Activated CD4-positive, alpha-beta T cell treated with anti-CD3 and anti-CD28 coated beads for 1 hour (primary cell): ENCODE results near the gene MRPL12.
"Not testable (repeated sequence)": the region's sequence is repeated elsewhere in the genome, so short reads cannot be mapped to it uniquely, and the experiment has no call there.

Source experiments
- DNase-seq: peaks from one replicate; pipeline ENCODE4 v3.0.0-alpha.2; 2020

Gene MRPL12

DNA sequence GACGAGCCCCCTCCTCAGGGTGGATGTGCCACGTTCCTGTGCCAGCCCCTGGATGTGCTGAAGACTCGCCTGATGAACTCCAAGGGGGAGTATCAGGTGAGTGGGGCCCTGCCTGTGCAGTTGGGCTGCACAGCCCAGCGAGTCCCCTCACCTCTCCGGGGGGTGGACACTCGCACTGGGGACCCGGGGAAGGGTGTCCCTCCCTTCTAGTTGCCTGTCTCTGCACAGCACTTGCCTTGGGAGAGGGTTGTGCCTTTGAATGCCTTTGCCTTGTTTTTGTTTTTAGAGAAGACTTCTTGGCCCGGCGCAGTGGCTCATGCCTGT lies 14.6 kb downstream of the MRPL12 start:
- DNase-seq = no peak

DNA sequence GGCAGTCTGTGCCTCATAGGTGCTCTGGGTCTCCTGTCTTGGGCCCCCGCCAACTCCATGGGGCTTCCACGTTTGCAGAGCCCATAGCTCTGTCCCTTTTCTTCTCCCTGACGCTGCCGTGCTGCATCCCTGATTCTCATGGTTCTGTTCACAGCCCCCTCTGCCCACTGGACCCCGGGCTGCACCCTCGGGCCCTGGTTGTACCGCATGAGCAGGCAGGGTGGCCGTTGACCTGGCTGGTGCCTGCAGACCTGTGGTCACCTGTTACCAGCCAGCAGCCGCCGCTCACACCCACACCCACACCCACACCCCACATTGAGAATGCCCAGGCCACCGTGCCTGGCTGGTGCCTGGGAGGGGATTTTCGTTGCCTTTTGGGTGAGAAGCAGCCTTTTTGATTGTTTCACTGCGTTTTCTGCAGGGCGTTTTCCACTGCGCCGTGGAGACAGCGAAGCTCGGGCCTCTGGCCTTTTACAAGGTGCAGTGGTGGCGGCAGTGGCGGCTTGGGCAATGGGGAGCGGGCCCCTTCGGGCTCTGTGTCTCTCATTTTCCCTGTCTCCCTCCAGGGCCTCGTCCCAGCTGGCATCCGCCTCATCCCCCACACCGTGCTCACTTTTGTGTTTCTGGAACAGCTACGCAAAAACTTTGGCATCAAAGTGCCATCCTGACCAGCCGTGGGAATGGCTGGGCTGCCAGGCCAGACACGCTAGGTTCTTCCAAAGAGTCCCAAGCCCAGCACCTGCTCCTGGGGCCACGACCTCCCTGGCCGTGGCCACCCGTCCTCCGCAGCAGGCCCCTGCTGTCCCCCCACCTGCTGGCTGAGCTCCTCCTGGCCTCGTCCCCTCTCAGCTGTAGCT lies 16.5 kb downstream of the MRPL12 start:
- no peak for DNase-seq

DNA sequence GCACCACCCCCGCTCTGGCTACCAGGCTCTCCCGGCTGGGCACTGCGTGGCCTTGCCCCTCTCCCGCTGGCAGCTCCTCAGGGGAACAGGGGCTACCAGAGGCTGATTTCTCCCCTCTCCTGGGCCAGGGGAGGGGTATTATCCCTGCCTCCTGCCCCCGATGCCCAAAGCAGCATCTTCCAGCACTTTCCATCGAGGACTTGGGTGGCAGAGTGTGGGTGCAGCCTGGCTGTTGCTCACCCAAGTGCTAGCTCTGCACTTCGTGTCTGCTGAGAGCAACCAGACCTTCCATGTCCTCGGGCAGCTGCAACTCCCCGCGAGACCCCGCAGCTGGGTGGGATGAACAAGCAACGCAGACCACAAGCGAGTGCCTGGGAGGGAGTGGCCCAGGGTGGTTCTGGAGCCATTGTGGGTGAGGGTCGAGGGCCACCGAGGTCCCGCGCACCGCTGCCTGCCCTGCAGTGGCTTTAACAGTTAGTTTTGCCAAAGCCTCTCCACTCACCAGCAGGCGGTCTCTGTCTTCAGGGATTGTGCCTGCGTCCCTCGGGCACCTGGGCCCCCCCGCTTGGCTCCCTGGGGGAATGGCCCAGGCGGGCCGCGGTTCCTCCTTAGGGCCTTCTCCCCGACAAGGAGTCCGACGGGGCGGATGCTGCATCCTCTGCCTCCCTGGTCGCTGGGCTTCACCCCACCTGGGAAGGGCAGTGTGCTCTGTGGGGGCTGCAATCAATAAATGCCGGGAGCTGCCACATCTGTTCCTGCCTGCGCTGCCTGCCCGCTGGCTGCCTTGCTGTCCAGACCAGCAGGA lies 17.3 kb downstream of the MRPL12 start:
- no peak for DNase-seq

DNA sequence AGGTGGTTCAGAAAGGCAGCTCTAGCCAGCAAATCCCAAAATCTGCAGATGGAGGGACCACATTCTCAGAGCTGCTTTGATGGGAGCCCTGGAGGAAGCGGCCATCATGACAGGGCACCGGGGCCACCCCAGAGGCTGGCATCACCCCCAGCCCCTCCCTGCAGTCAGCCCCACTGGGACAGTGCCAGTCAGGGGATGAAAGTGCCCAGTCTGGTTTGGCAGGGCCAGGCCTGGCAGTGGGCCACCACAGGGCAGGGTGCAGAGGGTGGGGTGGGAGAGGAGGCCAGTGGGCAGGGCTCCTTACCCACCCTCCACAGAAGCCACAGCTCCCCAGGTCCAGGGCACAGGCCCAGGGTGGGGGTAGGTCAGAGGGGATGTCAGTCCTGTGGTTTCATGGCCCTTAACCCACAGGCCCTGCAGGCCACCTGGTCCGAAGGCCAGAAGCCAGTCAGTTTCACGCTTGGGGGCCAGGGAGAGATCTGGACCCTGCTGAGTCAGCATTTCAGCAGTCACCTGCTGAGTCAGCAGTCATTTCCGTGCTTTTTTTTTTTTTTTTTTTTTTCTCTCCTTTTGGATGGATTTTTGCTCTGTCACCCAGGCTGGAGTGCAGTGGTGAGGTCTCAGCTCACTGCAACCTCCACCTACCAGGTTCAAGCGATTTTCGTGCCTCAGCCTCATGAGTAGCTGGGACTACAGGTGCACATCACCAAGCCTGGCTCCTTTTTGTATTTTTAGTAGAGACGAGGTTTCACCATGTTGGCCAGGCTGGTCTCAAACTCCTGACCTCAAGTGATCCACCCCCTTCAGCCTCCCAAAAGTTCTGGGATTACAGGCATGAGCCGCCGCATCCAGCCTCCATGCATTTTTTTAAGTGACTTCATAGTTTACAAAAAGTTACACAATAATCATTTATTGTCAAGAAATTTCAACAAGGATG lies 19.3 kb downstream of the MRPL12 start:
- DNase-seq = no peak

DNA sequence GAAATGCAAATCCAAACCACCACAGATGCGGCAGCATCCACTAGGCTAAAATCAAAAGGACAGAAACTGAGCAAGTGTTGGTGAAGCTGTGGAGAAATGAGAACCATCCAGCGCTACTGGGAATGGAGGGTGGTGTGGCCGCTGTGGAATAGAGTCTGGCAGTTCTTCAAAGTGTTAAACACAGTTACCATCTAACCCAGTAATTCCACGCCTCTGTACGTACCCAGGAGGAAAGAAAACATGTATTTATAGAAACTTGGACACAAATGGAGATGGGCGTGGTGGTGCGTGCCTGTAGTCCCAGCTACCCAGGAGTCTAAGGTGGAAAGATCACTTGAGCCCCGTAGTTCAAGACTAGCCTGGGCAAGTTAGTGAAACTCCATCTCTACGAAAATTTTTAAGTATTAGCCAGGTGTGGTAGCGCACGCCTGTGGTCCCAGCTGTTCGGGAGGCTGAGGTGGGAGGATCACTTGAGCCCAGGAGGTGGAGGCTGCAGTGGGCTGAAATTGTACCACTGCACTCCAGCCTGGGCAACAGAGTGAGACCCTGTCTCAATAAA lies 20.6 kb downstream of the MRPL12 start:
- DNase-seq = no peak

DNA sequence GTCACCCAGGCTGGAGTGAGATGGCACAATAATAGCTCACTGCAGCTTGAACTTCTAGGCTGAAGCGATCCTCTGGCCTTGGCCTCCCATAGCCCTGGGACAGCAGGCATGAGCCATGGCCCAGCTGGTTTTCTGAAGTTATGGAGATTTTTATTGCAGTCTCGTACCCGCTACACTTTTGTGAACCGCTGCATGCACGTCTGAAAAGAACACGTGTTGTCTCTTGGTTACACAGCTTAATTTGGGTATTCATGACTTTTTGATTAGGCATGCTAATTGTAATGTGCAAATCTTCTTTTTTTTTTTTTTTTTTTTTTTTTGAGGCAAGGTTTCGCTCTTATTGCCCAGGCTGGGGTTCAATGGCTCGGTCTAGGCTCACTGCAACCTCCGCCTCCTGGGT lies 22.3 kb downstream of the MRPL12 start:
- DNase-seq = no peak

DNA sequence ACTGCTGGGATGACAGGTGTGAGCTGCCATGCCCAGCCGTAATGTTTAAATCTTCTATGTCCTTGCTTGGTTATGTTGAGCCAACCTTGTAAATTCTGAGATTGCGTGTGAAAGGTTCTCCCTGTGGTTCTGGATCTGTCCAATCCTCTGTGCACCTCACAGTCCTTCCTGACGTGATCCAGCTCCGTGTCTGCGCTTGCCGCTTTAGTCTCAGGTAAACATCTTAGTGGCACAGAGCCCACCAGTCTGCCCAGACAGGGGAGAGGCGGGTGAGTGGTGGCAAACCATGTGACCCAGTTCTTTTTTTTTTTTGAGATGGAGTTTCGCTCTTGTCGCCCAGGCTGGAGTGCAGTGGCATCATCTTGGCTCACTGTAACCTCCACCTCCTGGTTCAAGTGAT lies 22.8 kb downstream of the MRPL12 start:
- DNase-seq = no peak

DNA sequence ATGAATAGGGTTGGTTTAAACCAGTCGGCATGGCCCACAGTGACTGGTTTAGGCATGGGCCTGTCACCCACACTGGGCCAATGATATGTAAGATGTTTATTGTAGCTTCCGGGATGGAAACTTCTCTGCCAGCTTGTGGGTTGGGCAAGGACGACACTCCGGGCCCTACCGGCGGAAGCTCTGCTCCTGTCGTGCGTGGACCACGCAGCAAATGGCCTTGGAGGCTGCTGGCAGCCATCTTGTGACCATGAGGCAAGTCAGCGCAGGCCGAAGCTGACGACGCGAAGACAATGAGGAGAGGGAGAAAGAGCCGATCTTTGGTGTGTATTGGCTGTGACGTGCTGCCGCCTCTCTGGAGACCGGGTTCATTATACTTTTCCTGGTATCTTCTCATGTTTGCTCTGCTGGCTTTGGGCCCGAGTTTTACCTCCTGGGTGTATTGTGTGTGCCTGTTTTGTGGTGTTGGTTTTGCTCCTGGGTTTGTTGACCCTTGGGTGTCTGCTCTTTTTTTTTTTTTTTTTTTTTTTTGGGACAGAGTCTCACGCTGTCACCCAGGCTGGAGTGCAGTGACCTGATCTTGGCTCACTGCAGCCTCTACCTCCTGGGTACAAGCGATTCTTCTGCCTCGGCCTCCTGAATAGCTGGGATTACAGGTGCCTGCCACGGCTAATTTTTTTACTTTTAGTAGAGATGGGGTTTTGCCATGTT lies 24.3 kb downstream of the MRPL12 start:
- no peak for DNase-seq

DNA sequence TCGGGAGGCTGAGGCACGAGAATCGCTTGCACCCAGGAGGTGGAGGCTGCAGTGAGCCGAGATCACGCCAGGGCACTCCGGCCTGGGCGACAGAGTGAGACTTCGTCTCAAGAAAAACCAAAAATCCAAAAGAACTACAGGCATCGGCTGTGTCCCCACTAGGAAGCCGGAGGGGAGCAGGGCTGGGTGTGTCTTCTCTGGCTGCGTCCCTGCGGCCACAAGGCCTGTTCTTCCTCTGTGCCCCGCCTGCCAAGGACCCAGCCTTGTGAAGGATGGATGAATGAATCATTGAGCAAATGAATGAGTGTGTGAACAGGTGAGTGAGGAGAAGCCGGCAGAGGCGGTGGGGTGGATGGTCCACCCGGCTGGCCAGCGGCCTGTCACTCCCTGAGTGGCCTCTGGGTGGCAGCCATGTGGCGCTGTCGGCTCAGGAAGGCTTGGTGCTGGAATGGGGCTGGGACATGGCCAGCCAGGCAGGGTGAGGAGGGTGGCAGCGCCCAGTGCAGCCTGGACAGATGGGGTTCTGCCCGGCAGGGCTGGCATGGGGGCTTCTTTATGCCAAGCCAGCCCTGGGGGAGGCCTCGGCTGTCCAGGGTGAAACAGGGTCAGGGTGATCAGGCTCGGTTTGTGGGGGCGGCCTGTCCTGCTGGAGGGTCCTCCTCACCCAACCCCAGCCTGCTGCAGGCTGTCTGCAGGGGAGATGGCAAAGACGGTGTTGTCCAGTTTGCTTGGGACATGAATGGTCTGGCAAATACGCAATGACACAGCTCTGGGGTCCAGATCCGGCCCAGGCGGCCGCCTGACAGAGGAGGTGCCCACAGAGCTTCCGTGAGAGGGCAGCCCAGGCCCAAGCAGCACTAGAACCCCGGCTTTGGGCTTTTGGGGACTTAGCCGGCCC lies 30.6 kb downstream of the MRPL12 start:
- peak; percentile 41 for DNase-seq

DNA sequence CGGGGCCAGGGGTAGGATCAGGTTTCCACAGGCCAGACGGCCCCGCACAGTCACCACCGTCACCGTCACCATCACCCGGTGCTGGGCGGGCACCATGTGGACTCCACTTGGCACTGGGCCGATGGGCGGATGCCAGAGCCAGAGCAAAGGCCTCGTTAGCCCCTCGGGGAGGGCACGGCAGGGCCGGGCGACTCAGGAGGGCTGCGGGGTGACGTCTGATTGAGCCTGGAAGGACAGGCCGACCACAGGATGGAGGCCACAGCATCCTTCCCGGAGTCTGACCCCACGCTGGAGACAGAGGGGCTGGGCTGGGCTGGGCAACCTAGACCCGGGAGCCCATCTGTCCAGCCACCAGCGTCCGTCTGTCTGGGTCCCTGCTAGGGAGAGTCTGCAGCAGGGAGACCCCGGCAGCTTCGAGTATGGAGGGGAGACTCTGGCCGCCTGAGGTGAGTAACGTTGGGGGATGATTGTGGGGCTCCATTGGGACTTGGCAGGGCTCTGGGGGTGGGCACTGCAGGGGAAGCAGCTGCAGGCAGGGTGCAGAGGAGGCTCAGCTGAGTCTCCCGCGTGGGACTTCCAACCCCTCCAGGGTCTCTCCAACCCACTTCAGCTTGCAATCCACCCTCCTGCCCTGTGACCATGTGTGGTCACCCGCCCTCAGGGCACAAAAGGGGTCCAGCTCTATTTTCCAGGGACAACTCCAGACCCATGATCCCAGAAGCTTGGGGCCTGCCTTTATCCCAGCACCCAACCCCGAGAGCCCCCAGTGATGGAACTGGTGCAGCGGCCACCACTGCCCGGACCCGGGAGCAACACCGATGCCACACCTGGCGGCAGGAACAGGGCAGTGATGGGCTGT lies 31.5 kb downstream of the MRPL12 start:
- no peak for DNase-seq

DNA sequence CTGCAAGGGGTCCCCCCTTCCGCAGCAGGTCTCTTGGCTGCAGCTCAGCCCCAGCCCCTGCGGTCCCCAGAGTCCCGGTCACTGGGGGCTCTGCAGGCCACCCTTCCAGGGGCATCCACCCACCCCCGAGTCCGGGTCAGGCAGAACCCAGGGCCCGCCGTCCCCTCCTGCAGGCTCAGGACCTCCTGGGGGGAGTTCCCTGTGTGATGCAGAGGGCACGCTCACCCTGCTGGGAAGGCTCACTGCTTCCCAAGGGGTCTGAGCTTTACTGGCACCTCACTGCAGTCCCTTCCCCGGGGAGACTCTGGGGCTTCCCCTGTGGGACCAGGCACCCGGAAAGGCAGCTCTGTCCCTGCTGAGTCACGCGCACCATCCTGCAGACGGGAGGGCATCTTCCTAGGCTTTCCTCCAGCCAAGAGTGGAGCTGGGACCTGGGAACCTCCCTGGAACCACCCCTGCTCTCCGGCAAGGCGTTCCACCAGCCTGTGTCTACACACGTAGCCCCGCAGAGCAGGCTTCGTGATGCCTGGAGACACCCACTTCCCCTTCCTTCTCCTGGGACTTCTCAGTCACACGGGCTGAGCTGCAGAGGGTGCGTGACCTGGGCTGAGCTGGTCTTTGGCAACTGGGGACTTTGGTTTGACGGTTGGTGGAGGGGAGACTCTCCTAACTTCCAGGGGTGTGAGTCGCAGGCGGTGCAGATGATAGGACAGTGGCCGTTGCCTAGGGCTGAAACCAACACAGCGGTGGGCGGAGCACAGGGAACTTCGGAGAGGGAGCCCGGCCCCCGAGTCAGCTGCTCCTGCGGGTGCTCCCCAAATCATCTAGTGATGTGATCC lies 32.3 kb downstream of the MRPL12 start:
- no peak for DNase-seq

DNA sequence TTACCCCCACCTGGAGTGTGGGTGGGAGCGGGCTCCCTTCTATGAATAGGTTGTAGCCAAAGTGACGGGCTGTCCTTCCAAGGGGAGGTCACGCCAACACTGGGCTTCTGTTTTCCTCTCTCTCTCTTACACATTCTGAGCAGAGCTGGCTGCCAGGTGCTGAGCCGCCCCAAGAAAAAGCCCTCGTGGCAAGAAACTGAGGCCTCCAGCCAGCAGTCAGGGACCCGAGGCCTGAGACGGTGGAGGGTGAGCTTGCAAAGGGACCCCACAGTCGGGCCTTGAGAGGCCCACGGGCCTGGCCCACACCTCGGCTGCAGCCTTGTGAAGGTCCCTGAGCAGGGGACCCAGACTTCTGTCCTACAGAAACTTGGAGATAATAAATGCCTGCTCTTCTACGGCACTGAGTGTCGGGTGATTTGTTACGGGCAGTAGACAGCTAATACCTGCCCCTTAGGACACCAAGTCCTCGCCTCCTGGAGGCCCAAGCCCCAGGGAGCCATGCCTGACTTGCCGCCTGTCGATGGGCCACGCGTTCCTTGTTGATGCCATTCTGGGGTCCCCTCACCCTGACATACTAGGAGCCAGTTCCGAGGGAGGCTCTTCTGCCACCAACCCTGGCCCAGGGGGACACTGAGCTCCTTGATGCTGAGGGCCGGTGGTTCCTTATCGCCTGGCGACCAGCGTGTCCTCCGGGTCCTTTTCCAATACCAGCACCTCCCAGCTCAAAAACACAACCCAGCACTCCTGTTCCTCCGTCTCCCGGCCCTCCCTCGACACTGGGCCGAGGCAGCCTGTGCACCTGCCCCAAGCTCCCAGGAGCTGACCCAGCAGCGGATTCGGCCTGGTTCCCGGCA lies 35.0 kb downstream of the MRPL12 start:
- DNase-seq = no peak

DNA sequence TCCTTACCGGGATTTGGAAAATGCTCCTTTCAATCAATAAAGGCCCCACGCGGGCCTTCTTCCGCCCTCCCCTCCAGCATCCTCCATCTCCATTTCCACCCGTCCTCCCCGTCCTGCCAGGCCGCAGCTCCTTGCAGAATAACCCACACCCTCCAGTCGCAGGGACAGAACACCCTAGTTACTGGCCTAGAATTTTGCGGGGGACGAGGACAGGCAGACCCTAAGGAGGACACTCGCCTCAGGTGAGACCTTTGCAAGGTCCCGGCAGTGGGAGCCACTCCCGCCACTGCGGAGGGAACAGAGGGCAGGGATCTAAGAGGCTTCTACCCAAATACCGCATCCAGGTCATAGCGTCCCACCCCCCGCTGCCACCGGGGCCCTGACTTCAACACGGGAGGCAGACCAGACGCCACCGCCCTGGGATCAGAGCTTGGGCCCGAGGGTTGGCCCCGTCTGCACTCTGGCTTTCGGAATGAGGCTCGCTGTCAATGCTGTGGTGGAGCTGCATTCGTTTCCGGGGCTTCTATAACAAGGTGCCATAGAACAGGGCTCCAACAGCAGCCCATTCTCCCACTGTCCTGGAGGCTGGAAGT lies 35.7 kb downstream of the MRPL12 start:
- DNase-seq = no peak

DNA sequence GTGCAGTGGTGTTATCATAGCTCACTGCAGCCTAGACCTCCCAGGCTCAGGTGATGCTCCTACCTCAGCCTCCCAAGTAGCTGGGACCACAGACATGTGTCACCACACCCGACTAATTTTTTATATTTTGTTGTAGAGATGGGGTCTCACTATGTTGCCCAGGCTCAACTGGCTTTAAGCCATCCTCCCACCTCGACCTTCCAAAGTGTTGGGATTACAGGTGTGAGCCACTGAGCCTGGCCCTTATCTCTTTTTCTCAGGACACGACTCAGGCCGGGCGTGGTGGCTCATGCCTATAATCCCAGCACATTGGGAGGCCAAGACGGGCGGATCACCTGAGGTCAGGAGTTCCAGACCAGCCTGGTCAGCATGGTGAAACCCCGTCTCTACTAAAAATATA lies 36.4 kb downstream of the MRPL12 start:
- DNase-seq = not testable (repeated sequence)

DNA sequence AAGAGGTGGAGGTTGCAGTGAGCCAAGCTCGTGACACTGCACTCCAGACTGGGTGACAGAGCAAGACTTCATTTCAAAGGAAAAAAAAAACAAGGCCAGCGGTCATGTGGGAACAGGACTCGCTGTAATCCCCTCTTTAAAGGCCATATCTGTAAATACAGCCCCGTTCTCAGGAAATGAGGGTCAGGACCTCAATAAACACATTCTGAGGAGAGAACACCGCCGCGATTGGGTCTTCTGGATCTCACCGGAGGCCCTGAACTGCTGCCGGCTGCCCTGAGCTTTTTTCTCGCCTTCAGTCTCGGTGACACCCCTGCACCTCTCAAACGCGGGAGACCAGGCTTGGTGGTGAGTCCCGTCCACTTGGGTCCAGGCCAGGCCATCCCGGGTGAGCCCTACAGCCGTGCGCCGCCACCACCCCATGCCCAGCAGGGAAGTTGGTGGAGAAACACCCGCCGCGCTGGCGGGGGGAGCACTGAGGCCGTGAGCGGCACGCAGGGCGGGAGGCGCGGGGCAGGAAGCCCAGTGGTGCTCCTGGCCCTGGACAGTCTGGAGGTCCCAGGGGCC lies 37.3 kb downstream of the MRPL12 start:
- DNase-seq = no peak

DNA sequence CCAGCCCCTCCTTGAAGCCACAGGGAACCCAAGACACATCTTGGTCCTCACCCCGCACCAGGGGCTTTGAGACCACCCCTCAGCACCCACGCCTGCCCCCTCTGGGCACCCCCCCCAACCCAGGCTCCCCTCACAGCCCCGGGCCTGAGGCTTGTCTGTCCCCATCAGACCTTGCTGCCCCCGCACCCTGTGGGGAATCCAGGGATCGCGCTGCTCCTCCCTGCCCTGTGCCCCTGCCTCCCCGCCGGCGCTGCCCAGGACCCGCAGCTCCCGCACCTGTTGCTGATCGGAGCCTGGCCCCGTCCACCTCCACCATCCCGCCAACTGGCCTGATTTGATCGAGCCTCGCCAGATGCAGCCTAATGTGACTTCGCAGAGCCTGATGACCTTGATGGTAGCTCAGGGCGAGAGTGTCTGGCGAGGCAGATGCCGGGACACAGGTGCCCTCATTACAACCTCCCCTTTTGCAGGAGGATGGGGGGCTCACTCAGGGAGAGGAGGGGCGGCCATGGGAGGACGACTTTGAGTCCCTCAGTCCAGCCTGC lies 38.0 kb downstream of the MRPL12 start:
- DNase-seq = no peak
